ENCODE data around the gene TMEM52.

GRCh38 chr1:1883092-1883873 is 35.8 kb downstream of the TMEM52 start:
- TF ChIP-seq EZH2 (IDR thresholded peaks at IDR 0.05; ENCODE audit: borderline replicate concordance), result no peak
- TF ChIP-seq CTCF (IDR thresholded peaks at IDR 0.05; ENCODE audit: poor library complexity), result no peak
- no peak for TF ChIP-seq EZH2phosphoT487 (IDR thresholded peaks at IDR 0.05; ENCODE audit: low read depth, severe bottlenecking, unreplicated experiment)

Measured in hepatocyte (in vitro differentiated cells).